GM12878 (cell line): ENCODE results near the gene IRGQ.

Experiments
- CTCF ChIP-seq, 3 experiments: IDR thresholded peaks in 2 of 3; conservative IDR thresholded peaks in 1 of 3; 2 replicates each; pipeline ENCODE4 v1.5.1; 2011; ENCODE audit warnings: low read depth in 3 of 3, low read length in 3 of 3, mild to moderate bottlenecking in 3 of 3, control low read depth in 2 of 3, moderate library complexity in 2 of 3, inconsistent platforms in 1 of 3, mixed read lengths in 1 of 3; ENCODE audit not compliant: control insufficient read depth in 2 of 3, insufficient read depth in 1 of 3; ENCODE audit errors: extremely low read depth in 1 of 3
- EZH2 ChIP-seq: IDR thresholded peaks from 2 replicates; pipeline ENCODE4 v1.6.1; 2012; ENCODE audit warnings: low read depth, mild to moderate bottlenecking, control low read depth, inconsistent platforms, low read length, borderline replicate concordance; ENCODE audit not compliant: control insufficient read depth
- NBN ChIP-seq: fragments of 450-650 bp; IDR thresholded peaks from 2 replicates; pipeline ENCODE4 v1.6.1; 2016
- SMAD1 ChIP-seq: fragments of 450-650 bp; IDR thresholded peaks from 2 replicates; pipeline ENCODE4 v1.6.1; 2018; ENCODE audit warnings: mild to moderate bottlenecking, low read depth; ENCODE audit not compliant: partially characterized antibody
- SREBF2 ChIP-seq: IDR thresholded peaks from 2 replicates; pipeline ENCODE4 v1.6.1; 2012; ENCODE audit warnings: mild to moderate bottlenecking, low read length

GRCh38 chr19:43598445-43599240 is 2.7 kb upstream of the IRGQ start:
- TF ChIP-seq NBN (no peak), CTCF (IDR thresholded peaks at IDR 0.05 in 2 of 3, conservative IDR thresholded peaks at IDR 0.05 in 1 of 3; ENCODE audit: control insufficient read depth in 2 of 3, extremely low read depth in 1 of 3, insufficient read depth in 1 of 3, low read depth in 3 of 3, low read length in 3 of 3) (no peak), SREBF2 (no peak), EZH2 (no peak), SMAD1 (no peak)
